BLaER1 treated with 17β-estradiol and CSF1 and Interleukin-3, amounts not matched to agents 10 nM and 100 nM (cell line): Measurements from ENCODE around the gene AIF1L.

Source experiments
- H3K27ac ChIP-seq, 11 experiments: shearing (Covaris generic); formaldehyde crosslinking; 2 replicates each; pipeline ENCODE4 v1.8.1; 2022
- H3K27me3 ChIP-seq, 11 experiments: shearing (Covaris generic); formaldehyde crosslinking; 2 replicates each; pipeline ENCODE4 v1.8.1; 2022
- H3K36me3 ChIP-seq, 11 experiments: shearing (Covaris generic); formaldehyde crosslinking; 2 replicates each; pipeline ENCODE4 v1.8.1; 2022
- H3K4me1 ChIP-seq, 10 experiments: shearing (Covaris generic); formaldehyde crosslinking; 2 replicates each; pipeline ENCODE4 v1.8.1; 2022
- H3K4me2 ChIP-seq, 11 experiments: shearing (Covaris generic); formaldehyde crosslinking; 2 replicates each; pipeline ENCODE4 v1.8.1; 2022
- H3K4me3 ChIP-seq, 10 experiments: shearing (Covaris generic); formaldehyde crosslinking; 2 replicates each; pipeline ENCODE4 v1.8.1; 2022
- H3K9ac ChIP-seq, 11 experiments: shearing (Covaris generic); formaldehyde crosslinking; 2 replicates each; pipeline ENCODE4 v1.8.1; 2022
- H3K9me3 ChIP-seq, 11 experiments: shearing (Covaris generic); formaldehyde crosslinking; replicated peaks in 1 of 11; 2 replicates each; pipeline ENCODE4 v1.8.1; 2022
- H4K20me1 ChIP-seq, 11 experiments: shearing (Covaris generic); formaldehyde crosslinking; 2 replicates each; pipeline ENCODE4 v1.8.1; 2022
- Cebpa-rat ChIP-seq, 11 experiments: shearing (Covaris generic); IDR thresholded peaks; 2 replicates each; pipeline ENCODE4 v1.8.1; 2022

AIF1L gene

GRCh38 chr9:131076347-131077195, 19.8 kb upstream of the AIF1L start:
- no peak for TF ChIP-seq Cebpa-rat (IDR thresholded peaks at IDR 0.05)
- no peaks in the 10 kb centered on the region for H3K9me3 ChIP-seq
- H3K27ac ChIP-seq = no peak overlapping the region

GRCh38 chr9:131078427-131079366, 17.6 kb upstream of the AIF1L start:
- no peak for TF ChIP-seq Cebpa-rat (IDR thresholded peaks at IDR 0.05)
- no peak overlapping the region for H3K4me2 ChIP-seq
- H3K27me3 ChIP-seq = no peaks in the 10 kb centered on the region

More at GRCh38 chr9:131076347-131077195, 19.8 kb upstream of the AIF1L start:
- no peaks in the 10 kb centered on the region for H3K27me3 ChIP-seq
- H4K20me1 ChIP-seq = no peaks in the 10 kb centered on the region
- H3K9ac ChIP-seq = no peak overlapping the region
- H3K4me2 ChIP-seq = no peak overlapping the region; a peak in 1 of 22 replicates
- H3K4me3 ChIP-seq = no peak overlapping the region
- H3K4me1 ChIP-seq = peaks cover 0 to 6% (median 0%) of the 10 kb centered on the region in 10 experiments; a peak in 3 of 20 replicates
- H3K36me3 ChIP-seq = no peaks in the 10 kb centered on the region

GRCh38 chr9:131080589-131080988, 15.7 kb upstream of the AIF1L start:
- no peaks in the 10 kb centered on the region for H3K9me3 ChIP-seq
- H4K20me1 ChIP-seq = no peaks in the 10 kb centered on the region
- peaks cover 9 to 35% (median 17%) of the 10 kb centered on the region in 10 experiments for H3K4me1 ChIP-seq
- no peak for TF ChIP-seq Cebpa-rat (IDR thresholded peaks at IDR 0.05)
- H3K9ac ChIP-seq = no peak overlapping the region
- no peaks in the 10 kb centered on the region for H3K36me3 ChIP-seq
- no peak overlapping the region for H3K4me3 ChIP-seq
- no peaks in the 10 kb centered on the region for H3K27me3 ChIP-seq
- H3K27ac ChIP-seq = no peak overlapping the region
- no peak overlapping the region for H3K4me2 ChIP-seq

More at GRCh38 chr9:131078427-131079366, 17.6 kb upstream of the AIF1L start:
- Histone ChIP-seq H3K4me1 (peaks cover 0 to 17% (median 0%) of the 10 kb centered on the region in 10 experiments; a peak in 5 of 20 replicates), H3K4me3 (no peak overlapping the region), H3K9ac (no peak overlapping the region), H3K27ac (no peak overlapping the region), H3K9me3 (no peaks in the 10 kb centered on the region), H4K20me1 (no peaks in the 10 kb centered on the region), H3K36me3 (no peaks in the 10 kb centered on the region)

- H3K4me3 ChIP-seq = no peak overlapping the region
- H3K9ac ChIP-seq = no peak overlapping the region
- TF ChIP-seq Cebpa-rat (IDR thresholded peaks at IDR 0.05) = no peak
- no peaks in the 10 kb centered on the region for H3K27me3 ChIP-seq
- H3K27ac ChIP-seq = no peak overlapping the region
- no peak overlapping the region for H3K4me2 ChIP-seq
- peaks cover 9 to 29% (median 17%) of the 10 kb centered on the region in 10 experiments for H3K4me1 ChIP-seq
- H4K20me1 ChIP-seq = no peaks in the 10 kb centered on the region
- H3K9me3 ChIP-seq = no peaks in the 10 kb centered on the region
- no peaks in the 10 kb centered on the region for H3K36me3 ChIP-seq
Measured at GRCh38 chr9:131081868-131082267, 14.5 kb upstream of the AIF1L start.

DNA sequence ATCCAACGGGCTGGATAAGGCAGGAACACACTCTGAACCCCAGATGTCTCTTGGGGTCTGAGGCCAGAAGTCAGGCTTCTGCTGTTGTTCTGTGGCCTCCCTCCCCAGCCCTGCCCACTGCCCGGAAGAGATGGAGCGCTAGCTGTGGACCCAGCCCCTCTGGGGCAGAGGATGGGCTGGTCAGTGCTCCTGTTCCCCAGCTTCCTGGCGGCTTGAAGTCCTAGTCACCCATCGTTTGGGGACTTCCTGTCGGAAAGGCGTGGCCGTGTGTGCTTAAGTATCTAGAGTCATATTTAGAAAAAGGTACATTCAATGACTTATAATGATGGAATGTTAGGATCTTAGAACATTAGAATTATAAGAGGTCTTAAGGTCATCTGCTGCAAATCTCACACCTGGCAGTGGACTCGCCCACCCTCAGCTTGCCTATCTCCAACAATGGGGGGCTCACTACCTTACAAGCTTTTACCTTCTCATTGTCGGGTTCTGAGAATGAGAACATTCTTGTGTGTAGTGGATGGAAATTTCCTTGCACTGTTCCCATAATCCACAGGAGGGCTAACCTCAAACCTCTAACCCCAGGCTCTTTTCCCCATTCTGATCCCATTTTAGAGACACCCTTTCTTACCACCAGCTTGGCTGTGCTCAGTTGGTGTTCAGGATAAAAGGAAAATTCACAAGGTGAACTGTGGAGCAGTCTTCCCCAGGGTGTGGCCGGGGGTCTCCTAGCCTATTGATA, 13.4 kb upstream of the AIF1L start:
- 0 out of 22 replicates have a peak overlapping the region, but pooled peaks of 1 of the 11 experiments have one; percentile 13 for H3K4me2 ChIP-seq
- H3K4me3 ChIP-seq = no peak overlapping the region
- no peak for TF ChIP-seq Cebpa-rat (IDR thresholded peaks at IDR 0.05)
- H4K20me1 ChIP-seq = no peaks in the 10 kb centered on the region
- H3K4me1 ChIP-seq = peaks cover 9 to 29% (median 17%) of the 10 kb centered on the region in 10 experiments
- no peaks in the 10 kb centered on the region for H3K27me3 ChIP-seq
- H3K9ac ChIP-seq = no peak overlapping the region
- no peak overlapping the region for H3K27ac ChIP-seq
- H3K36me3 ChIP-seq = no peaks in the 10 kb centered on the region
- H3K9me3 ChIP-seq = no peaks in the 10 kb centered on the region

DNA sequence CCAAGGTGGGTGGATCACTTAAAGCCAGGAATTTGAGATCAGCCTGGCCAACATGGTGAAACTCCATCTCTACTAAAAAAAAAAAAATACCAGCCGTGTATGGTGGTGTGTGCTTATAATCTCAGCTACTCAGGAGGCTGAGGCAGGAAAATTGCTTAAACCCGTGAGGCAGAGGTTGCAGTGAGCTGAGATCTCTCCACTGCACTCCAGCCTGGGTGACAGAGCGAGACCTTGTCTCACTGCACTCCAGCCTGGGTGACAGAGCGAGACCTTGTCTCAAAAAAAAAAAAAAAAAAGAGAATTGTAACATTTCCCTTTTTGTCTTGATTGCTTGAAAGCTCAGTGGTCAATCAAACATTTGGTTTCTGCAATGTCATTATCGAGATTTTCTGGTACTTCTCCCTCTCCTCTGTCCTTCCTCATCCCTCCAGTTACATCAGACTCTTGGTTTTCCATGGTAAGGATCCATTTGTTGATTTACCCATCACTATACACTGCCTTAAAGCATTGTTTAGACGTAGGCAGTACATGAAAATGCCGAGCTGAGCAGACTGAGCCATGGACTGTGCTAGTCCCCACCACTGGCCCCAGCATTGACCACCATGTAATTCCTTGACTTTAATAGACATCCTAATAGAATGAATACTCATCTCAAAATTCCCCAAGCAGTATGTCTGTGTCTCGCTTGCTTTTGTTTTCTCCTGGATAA, 11.5 kb upstream of the AIF1L start:
- Histone ChIP-seq H3K9ac (peak overlapping the region in 2 of 11 experiments; percentile 11 to 24; a peak in 1 of 22 replicates), H3K36me3 (no peaks in the 10 kb centered on the region)

DNA sequence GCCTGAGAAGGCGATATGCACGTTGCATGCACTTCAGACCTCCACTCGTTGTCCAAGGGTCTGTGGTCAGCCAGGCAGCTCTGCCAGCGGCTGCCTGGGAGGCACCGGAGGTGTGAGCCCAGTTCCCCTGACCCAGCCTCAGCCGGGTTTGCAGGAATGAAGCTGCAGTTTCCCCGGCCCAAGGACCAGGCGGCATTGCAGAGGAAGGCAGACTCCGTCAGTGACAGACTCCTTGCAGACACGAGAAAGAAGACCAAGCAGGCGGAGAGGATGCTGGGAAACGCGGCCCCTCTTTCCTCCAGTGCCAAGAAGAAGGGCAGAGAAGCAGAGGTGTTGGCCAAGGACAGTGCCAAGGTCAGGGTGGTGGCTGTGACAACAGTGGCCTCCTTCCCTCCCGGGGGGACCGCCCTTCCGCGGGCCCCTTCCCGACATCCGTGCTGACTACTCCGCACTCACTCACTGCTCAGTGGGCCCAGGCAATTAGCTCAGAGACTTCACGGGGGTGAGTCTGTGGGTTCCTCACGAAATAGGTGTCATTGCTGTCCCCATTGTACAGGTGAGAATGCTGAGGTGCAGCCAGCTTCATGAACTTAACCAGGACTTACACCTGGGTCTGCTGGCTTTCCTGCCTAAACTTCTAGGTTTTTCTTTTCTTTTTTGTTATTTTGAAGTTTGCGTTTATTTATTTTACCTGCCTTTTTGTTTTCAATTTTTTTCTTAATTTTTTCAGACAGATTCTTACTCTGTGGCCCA, 10.8 kb upstream of the AIF1L start:
- no peak for TF ChIP-seq Cebpa-rat (IDR thresholded peaks at IDR 0.05)
- Histone ChIP-seq H3K4me1 (peaks cover 9 to 33% (median 19%) of the 10 kb centered on the region in 10 experiments), H3K36me3 (no peaks in the 10 kb centered on the region), H3K9ac (no peak overlapping the region), H3K27me3 (no peaks in the 10 kb centered on the region), H4K20me1 (no peaks in the 10 kb centered on the region), H3K27ac (peak overlapping the region in 3 of 11 experiments; percentile 30 to 61 (median 39); a peak in 5 of 22 replicates), H3K4me3 (no peak overlapping the region), H3K9me3 (no peaks in the 10 kb centered on the region), H3K4me2 (peak overlapping the region in 9 of 11 experiments; percentile 46 to 73 (median 60); a peak in 11 of 22 replicates)

More for the DNA sequence above, 11.5 kb upstream of the AIF1L start:
- Histone ChIP-seq H3K27me3 (no peaks in the 10 kb centered on the region), H3K4me3 (no peak overlapping the region), H3K9me3 (no peaks in the 10 kb centered on the region), H3K27ac (peak overlapping the region in 5 of 11 experiments; percentile 14 to 61 (median 35); a peak in 8 of 22 replicates), H4K20me1 (no peaks in the 10 kb centered on the region), H3K4me1 (peaks cover 9 to 29% (median 17%) of the 10 kb centered on the region in 10 experiments), H3K4me2 (peak overlapping the region; percentile 41 to 77 (median 60))
- TF ChIP-seq Cebpa-rat (IDR thresholded peaks at IDR 0.05) = peak in 1 of 11 experiments; percentile 35; a peak in 1 of 22 replicates
